Type B pancreatic cell (in vitro differentiated cells): ENCODE results near the gene TVP23B. TPM values are rescaled to one million over a fixed set of nuclear protein-coding genes. Genes with fewer than 3 reads are reported as not detected.
A peak's percentile ranks its signal among the peaks of the same experiment; 100 is the strongest.
"Not testable (repeated sequence)": the region's sequence is repeated elsewhere in the genome, so short reads cannot be mapped to it uniquely, and the experiment has no call there.

Source experiments
- DNase-seq: peaks from one replicate; pipeline ENCODE4 v3.0.0; 2021; ENCODE audit warnings: mixed read lengths; ENCODE audit not compliant: unreplicated experiment; ENCODE audit errors: extremely low spot score
- H3K27ac Mint-ChIP-seq: 2 replicates; pipeline ENCODE4 v1.8.0; 2021; ENCODE audit warnings: mild to moderate bottlenecking, mixed read lengths
- H3K27me3 Mint-ChIP-seq: 2 replicates; pipeline ENCODE4 v1.8.0; 2021; ENCODE audit warnings: mixed read lengths
- H3K36me3 Mint-ChIP-seq: 2 replicates; pipeline ENCODE4 v1.8.0; 2021; ENCODE audit warnings: mixed read lengths
- H3K4me1 Mint-ChIP-seq: one replicate; pipeline ENCODE4 v1.8.0; 2021; ENCODE audit warnings: mixed read lengths; ENCODE audit not compliant: unreplicated experiment
- H3K4me3 Mint-ChIP-seq: 2 replicates; pipeline ENCODE4 v1.8.0; 2021; ENCODE audit warnings: mild to moderate bottlenecking, mixed read lengths
- H3K9me3 Mint-ChIP-seq: 2 replicates; pipeline ENCODE4 v1.8.0; 2021; ENCODE audit warnings: mixed read lengths
- total RNA-seq: library from RNA; stranded (reverse); gene quantifications from 2 replicates; pipeline ENCODE4 v1.2.1, GENCODE V29; 2021; ENCODE audit warnings: low replicate concordance
- TF ChIP-seq, protein P1 (sequence below): fragments of 200-600 bp; sonication (generic); conservative IDR thresholded peaks from 2 replicates; pipeline ENCODE4 v1.5.0; 2021; ENCODE audit warnings: antibody characterized with exemption, mild to moderate bottlenecking

TVP23B gene
- total RNA-seq, 1 donor from 2014 or later = 36.4 TPM

DNA sequence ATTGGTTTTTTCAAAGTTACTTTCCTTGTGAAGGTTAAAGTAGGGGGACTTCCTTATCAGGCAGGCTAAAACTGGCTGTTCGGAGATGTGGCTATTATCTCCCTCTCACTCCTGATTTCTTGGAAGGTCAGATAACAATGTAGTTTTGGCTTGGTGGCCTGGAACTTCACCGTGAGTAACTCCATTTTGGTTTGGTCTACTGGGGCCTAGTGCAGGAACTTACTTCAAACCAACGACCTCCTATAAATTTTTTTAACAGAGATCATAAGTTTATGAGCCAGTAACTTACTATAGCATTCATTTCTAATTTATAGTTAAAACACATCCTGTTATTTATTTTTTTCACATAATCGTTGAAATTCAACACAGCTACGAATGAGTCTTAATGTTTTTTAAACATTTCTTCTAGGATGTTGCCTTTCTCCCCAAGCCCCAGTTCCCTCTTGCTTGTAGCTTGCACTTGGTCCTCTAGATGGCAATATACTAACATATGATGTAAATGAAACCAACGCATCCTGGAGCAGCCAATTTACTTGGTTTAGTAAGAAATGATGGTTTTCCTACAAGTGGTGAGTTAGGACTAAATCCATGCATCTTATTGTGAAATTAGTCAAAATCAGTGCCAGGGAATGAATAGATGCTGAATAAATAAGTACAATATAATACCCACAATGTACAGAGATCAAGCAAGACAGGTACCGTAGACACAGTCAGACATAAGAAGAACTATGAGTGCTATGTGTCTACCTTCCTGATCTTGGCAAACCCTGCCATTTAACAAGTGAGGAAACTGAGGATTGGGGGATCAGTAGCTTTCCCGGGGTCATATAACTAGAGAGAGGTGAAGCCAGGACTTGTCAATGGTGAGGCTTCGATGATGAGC, 35.7 kb downstream of the TVP23B start:
- DNase-seq, H3K27ac Mint-ChIP-seq, H3K27me3 Mint-ChIP-seq, H3K9me3 Mint-ChIP-seq, H3K4me1 Mint-ChIP-seq, H3K4me3 Mint-ChIP-seq, H3K36me3 Mint-ChIP-seq: not testable (repeated sequence)
- TF ChIP-seq, protein P1, sequence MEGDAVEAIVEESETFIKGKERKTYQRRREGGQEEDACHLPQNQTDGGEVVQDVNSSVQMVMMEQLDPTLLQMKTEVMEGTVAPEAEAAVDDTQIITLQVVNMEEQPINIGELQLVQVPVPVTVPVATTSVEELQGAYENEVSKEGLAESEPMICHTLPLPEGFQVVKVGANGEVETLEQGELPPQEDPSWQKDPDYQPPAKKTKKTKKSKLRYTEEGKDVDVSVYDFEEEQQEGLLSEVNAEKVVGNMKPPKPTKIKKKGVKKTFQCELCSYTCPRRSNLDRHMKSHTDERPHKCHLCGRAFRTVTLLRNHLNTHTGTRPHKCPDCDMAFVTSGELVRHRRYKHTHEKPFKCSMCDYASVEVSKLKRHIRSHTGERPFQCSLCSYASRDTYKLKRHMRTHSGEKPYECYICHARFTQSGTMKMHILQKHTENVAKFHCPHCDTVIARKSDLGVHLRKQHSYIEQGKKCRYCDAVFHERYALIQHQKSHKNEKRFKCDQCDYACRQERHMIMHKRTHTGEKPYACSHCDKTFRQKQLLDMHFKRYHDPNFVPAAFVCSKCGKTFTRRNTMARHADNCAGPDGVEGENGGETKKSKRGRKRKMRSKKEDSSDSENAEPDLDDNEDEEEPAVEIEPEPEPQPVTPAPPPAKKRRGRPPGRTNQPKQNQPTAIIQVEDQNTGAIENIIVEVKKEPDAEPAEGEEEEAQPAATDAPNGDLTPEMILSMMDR = peak; percentile 81

DNA sequence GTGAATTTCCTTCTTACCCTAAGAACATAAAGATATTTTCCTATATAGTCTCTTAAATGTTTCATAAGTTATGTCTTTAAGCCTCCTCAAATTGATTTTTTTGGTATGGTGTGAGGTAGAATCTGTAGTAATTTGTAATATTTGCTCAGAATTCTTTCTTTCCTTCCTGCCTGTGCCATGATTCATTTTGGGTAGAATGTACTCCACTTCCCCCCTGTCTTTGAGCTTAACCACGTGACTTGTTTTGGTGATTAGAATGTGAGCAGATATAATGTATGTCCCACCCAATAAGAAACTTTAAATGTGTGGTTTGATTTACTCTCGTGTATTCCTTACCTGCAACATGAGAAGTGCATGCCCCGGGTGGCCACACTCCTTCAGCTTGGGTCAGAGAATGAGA, 40.4 kb downstream of the TVP23B start:
- H3K27ac Mint-ChIP-seq, H3K9me3 Mint-ChIP-seq, H3K27me3 Mint-ChIP-seq, DNase-seq, H3K4me3 Mint-ChIP-seq, H3K36me3 Mint-ChIP-seq, H3K4me1 Mint-ChIP-seq: not testable (repeated sequence)

DNA sequence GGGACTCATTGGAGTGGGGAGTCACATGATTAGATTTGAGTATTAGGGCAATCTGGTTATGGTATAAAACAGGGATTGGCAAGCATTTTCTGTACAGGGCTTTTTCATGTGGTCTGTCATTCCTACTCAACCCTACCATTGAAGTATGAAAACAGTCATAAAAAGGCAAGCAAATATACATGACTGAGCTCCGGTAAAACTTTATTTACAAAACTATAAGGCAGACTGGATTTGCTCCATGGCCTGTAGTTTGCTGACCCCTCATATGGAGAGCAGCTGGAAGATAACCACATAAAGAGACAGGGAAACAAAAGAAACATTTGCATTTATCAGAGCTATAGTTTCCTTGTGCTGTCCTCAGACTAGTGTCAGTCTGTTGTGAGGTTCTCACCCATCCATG, 46.6 kb downstream of the TVP23B start:
- H3K36me3 Mint-ChIP-seq, DNase-seq, H3K4me3 Mint-ChIP-seq, H3K9me3 Mint-ChIP-seq, H3K27me3 Mint-ChIP-seq, H3K27ac Mint-ChIP-seq, H3K4me1 Mint-ChIP-seq: not testable (repeated sequence)

DNA sequence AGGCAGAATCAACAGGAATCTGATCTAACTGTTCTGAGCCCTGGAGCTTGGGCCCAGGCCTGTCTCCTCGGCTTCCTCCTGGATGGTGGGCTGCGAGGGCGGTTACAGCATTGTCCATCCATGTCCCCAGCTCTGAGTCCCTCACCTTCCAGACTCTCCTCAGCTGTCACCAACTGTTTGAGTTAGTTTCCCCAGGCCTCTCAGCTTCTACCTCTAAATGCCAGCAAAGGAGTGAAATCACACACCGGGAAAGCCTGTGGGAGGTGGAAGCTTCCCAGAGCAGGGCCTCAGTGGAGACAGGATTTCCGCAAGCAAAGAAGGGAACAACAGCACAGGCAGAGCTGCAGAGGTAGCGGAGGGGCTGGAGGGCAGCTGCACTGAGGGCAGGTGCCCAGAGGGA, 67.5 kb downstream of the TVP23B start:
- Mint-ChIP-seq H3K4me3 (no peak overlapping the region), H3K27me3 (peaks cover 3% of the 10 kb centered on the region), H3K9me3 (no peaks in the 10 kb centered on the region), H3K36me3 (no peaks in the 10 kb centered on the region), H3K4me1 (no peaks in the 10 kb centered on the region), H3K27ac (no peak overlapping the region)
- TF ChIP-seq, protein P1 = no peak
- no peak for DNase-seq

DNA sequence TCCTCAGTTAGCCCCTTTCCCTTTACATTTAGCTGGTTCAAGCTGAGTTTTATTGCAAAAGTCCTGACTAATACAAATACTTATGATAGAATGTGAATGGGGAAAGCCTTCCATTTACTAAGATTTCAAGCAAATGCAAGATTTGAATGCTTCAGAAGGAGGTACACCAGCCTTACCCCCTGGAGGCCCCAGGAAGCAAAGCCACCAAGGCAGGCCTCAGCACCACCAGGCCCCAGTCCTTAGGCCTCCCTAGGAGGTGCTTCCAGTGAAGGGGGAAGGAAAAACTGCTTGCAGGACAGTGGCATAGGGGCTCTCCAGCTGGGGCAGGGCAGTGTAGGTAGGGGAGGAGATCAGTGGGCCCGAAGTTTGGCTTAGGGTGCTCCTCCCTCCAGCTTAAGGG, 69.7 kb downstream of the TVP23B start:
- H3K27ac Mint-ChIP-seq = no peak overlapping the region
- TF ChIP-seq, protein P1 = no peak
- no peaks in the 10 kb centered on the region for H3K9me3 Mint-ChIP-seq
- no peak overlapping the region for H3K4me3 Mint-ChIP-seq
- H3K27me3 Mint-ChIP-seq = no peaks in the 10 kb centered on the region
- no peaks in the 10 kb centered on the region for H3K36me3 Mint-ChIP-seq
- peaks cover 4% of the 10 kb centered on the region for H3K4me1 Mint-ChIP-seq
- DNase-seq = no peak

DNA sequence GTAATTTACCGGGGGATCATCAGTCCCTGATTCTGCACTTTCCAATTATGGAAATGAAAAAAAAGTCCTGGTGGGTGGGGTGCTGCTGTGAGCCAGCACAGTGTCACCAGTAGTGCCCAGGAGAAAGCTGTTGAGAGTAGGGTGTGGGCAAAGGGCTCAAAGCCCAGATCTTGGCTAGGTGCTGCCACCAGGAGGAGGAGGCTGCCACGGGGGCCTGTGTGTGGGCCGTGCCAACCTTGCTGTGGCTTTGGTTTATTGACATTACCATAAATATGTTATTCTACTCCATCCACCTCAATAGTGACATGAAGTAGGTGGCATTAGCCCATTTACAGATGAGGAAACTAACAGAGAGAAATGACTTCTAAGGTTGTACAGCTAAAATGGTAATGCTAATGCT, 70.2 kb downstream of the TVP23B start:
- Mint-ChIP-seq H3K36me3 (no peaks in the 10 kb centered on the region), H3K4me3 (no peak overlapping the region), H3K4me1 (peaks cover 7% of the 10 kb centered on the region), H3K27me3 (no peaks in the 10 kb centered on the region), H3K9me3 (no peaks in the 10 kb centered on the region), H3K27ac (no peak overlapping the region)
- DNase-seq = no peak
- TF ChIP-seq, protein P1 = no peak
